Natural killer cell treated with Interleukin-12 subunit alpha and Interleukin-12 subunit beta and Interleukin-15 and Interleukin-18, amount 100 ng/mL, for 72 hours (primary cell): ENCODE measurements around the gene SPACA4. TPM values are rescaled to one million over a fixed set of nuclear protein-coding genes. Genes with fewer than 3 reads are reported as not detected.
A peak's percentile ranks its signal among the peaks of the same experiment; 100 is the strongest.

Experiments used
- ATAC-seq, 2 donors: fragments of 150-1000 bp; cut with Tn5 transposase in 1 of 2; sonication (Bioruptor Pico), chemical (Tn5 transposase) in 1 of 2; 2 replicates each; pipeline ENCODE4 v1.10.0; 2021
- DNase-seq: peaks from one replicate; pipeline ENCODE4 v3.0.0; 2022; ENCODE audit warnings: low spot score
- H3K27ac Mint-ChIP-seq, 2 donors: 1 replicate in 1 of 2; 2 replicates in 1 of 2; pipeline ENCODE4 v1.8.0; 2022; ENCODE audit warnings: mixed read lengths in 2 of 2, mild to moderate bottlenecking in 1 of 2, moderate library complexity in 1 of 2
- H3K27me3 Mint-ChIP-seq, 2 donors: 1 replicate in 1 of 2; 2 replicates in 1 of 2; pipeline ENCODE4 v1.8.0; 2022; ENCODE audit warnings: mixed read lengths in 2 of 2
- H3K36me3 Mint-ChIP-seq: one replicate; pipeline ENCODE4 v1.8.0; 2022; ENCODE audit warnings: mixed read lengths
- H3K4me1 Mint-ChIP-seq, 2 donors: 1 replicate in 1 of 2; 2 replicates in 1 of 2; pipeline ENCODE4 v1.8.0; 2022; ENCODE audit warnings: low read depth in 2 of 2, mixed read lengths in 2 of 2, mild to moderate bottlenecking in 1 of 2
- H3K4me3 Mint-ChIP-seq: one replicate; pipeline ENCODE4 v1.8.0; 2022; ENCODE audit warnings: mixed read lengths
- H3K9me3 Mint-ChIP-seq: 2 replicates; pipeline ENCODE4 v1.8.0; 2022; ENCODE audit warnings: mixed read lengths
- total RNA-seq, 2 donors: library from RNA; stranded (reverse); gene quantifications; one replicate each; pipeline ENCODE4 v1.2.3, GENCODE V29; 2022

SPACA4 gene
- total RNA-seq, 2 donors from 2014 or later = not detected

DNA sequence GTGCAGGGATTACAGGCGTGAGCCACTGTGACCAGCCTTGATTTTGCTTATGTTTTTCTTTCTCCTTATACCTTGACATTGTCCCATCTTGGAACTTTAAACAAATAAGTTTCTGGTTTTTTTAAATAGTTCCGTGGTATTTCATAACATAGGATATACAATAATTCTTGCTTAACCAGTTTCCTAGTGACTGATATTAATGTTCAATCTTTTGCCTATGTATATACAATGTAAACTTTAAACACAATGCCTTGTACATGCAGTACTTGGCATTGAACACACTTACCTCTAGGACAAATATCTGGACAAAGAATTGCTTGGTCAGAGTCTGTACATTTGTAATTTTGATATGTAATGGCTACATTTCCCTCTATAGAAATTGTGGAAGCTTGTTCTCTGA is 24.4 kb upstream of the SPACA4 start:
- ATAC-seq (no peak), DNase-seq (no peak)
- Mint-ChIP-seq H3K9me3 (no peaks in the 10 kb centered on the region), H3K36me3 (no peaks in the 10 kb centered on the region), H3K4me3 (no peak overlapping the region), H3K4me1 (peaks cover 0 to 6% of the 10 kb centered on the region in 2 donors), H3K27ac (no peak overlapping the region), H3K27me3 (peaks cover 0 to 6% of the 10 kb centered on the region in 2 donors)

DNA sequence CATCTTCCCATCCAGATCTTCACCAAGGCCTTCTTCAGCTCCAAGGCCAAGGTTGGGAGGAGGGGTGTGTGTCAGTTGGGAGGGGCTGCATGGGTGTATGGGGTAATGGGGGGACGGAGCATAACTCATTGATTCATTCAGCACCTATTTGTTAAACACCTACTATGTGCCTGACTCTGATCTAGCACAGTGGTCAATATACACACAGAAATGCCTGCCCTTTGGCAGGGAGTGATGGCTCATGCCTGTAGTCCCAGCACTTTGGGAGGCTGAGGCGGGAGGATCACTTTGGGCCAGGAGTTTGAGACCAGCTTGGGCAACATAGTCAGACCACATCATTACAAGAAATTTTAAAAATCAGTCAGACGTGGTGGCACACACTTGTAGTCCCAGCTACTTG is 19.2 kb upstream of the SPACA4 start:
- no peaks in the 10 kb centered on the region for H3K36me3 Mint-ChIP-seq
- peaks cover 9 to 15% of the 10 kb centered on the region in 2 donors for H3K4me1 Mint-ChIP-seq
- DNase-seq (no peak), ATAC-seq (no peak)
- no peak overlapping the region for H3K27ac Mint-ChIP-seq
- H3K9me3 Mint-ChIP-seq = no peaks in the 10 kb centered on the region
- no peak overlapping the region for H3K4me3 Mint-ChIP-seq
- H3K27me3 Mint-ChIP-seq = peaks cover 0 to 9% of the 10 kb centered on the region in 2 donors

DNA sequence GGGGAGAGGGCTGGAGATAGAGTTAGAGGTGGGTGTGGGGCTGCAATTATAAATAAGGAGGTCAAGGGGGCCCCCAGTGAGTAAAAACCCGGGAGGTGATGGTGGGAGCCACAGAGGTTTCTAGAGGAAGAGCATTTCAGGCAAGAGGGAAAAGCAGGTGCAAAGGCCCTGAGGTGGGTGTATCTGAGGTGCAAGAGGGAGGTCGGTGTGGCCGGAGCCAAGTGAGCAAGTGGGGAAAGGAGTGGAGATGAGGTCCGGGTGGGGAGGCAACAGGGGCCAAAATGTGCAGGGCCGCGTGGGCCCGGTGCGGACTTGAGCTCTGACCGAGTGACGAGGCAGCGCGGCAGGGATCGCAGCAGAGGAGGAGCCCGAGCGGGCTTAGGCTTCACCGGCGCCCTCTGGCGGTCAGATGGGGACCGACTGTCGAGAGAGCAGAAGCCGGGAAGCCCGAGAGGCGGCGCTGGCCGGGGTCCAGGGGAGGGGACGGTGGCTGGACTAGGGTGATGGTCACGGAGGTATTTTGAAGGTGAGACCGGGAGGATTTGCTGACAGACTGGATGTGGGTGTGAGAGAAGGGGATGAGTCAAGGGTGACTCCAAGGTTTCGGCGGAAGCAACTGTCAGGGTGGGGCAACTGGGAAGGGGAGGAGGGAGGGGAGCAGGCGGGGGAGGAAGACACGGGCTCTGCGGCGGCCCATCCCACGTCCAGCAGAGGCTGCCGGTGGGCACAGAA is 17.7 kb upstream of the SPACA4 start:
- ATAC-seq (peak; percentile 87 to 91), DNase-seq (peak; percentile 90)
- Mint-ChIP-seq H3K4me3 (peak overlapping the region; percentile 61), H3K36me3 (no peaks in the 10 kb centered on the region), H3K4me1 (peaks cover 9 to 15% of the 10 kb centered on the region in 2 donors), H3K9me3 (no peaks in the 10 kb centered on the region), H3K27me3 (peaks cover 0 to 9% of the 10 kb centered on the region in 2 donors), H3K27ac (peak overlapping the region in 1 of 2 donors; percentile 52)

DNA sequence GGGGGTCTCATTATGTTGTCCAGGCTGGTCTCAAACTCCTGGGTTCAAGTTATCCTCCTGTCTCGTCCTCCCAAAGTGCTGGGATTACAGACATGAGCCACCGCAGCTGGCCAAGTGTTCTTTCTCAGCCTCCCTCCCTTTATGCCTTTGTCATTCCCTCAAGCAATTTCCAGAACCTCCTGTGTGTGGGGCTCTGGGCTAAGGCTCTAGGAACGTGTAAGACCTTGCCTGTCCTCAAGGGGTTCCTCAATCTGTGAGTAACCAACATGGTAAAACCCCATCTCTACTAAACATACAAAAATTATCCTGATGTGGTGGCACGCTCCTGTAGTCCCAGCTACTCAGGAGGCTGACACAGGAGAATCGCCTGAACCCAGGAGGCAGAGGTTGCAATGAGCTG is 15.5 kb upstream of the SPACA4 start:
- Mint-ChIP-seq H3K36me3 (no peaks in the 10 kb centered on the region), H3K9me3 (no peaks in the 10 kb centered on the region), H3K27ac (no peak overlapping the region), H3K4me1 (peaks cover 9 to 10% of the 10 kb centered on the region in 2 donors), H3K27me3 (peaks cover 0 to 5% of the 10 kb centered on the region in 2 donors), H3K4me3 (no peak overlapping the region)
- ATAC-seq (no peak), DNase-seq (no peak)

DNA sequence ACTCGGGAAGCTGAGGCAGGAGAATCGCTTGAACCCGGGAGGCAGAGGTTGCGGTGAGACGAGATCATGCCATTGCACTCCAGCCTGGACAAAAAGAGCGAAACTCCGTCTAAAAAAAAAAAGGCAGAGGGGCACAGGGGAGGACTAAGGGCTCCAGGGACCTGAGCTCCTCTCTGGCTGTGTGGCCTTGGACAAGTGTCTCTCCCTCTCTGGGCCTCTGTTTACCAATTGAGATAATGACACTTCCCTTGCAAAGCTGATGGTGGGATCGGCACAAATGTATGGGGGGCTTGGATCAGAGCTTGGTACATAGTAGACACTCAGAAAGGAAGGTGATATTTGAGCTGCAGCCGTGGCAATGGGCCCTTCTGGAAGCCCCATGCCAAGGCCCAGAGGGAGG is 11.4 kb upstream of the SPACA4 start:
- Mint-ChIP-seq H3K4me3 (peak overlapping the region; percentile 33), H3K27me3 (peaks cover 0 to 4% of the 10 kb centered on the region in 2 donors), H3K4me1 (no peaks in the 10 kb centered on the region), H3K9me3 (no peaks in the 10 kb centered on the region), H3K27ac (no peak overlapping the region), H3K36me3 (no peaks in the 10 kb centered on the region)
- DNase-seq (no peak), ATAC-seq (no peak)

DNA sequence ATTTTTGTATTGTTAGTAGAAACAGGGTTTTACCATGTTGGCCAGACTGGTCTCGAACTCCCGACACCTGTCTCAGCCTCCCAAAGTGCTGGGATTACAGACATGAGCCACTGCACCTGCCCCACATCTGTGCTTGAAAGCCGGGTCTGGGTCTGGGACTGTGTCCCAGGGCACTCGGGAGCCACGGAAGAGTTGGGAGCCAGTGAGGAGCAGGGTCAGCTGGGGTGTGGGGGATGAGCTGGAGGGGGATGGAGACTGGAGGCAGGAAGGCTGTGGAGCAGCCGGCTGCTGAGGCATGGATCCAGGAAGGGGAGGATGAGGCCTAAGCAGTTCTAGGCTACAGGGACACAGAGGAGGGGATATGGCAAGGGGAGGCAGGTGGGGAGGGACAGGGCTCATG is 10.7 kb upstream of the SPACA4 start:
- no peaks in the 10 kb centered on the region for H3K9me3 Mint-ChIP-seq
- DNase-seq (no peak), ATAC-seq (no peak)
- H3K27me3 Mint-ChIP-seq = peaks cover 0 to 4% of the 10 kb centered on the region in 2 donors
- H3K4me1 Mint-ChIP-seq = no peaks in the 10 kb centered on the region
- no peaks in the 10 kb centered on the region for H3K36me3 Mint-ChIP-seq
- H3K4me3 Mint-ChIP-seq = no peak overlapping the region
- no peak overlapping the region for H3K27ac Mint-ChIP-seq

DNA sequence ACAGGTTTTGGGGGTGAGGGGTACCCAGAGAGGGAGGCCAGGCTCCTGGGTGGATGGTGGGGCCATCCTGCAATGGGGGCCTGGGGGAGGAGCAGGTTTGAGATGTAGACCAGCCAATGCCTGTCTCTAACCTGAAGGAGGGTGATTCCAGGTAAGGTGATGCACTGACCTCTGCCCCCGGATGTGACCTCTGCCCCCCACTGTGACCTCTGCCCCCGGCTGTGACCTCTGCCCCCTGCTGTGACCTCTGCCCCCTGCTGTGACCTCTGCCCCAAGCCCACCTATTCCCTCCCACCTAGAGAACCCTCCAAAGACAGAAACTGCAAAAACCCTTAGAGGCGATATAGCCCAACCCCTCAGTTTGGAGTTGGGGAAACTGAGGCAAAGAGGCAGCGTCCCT is 10.3 kb upstream of the SPACA4 start:
- Mint-ChIP-seq H3K4me1 (no peaks in the 10 kb centered on the region), H3K9me3 (no peaks in the 10 kb centered on the region), H3K27me3 (peaks cover 0 to 4% of the 10 kb centered on the region in 2 donors), H3K27ac (no peak overlapping the region), H3K36me3 (no peaks in the 10 kb centered on the region), H3K4me3 (no peak overlapping the region)
- DNase-seq (no peak), ATAC-seq (no peak)

DNA sequence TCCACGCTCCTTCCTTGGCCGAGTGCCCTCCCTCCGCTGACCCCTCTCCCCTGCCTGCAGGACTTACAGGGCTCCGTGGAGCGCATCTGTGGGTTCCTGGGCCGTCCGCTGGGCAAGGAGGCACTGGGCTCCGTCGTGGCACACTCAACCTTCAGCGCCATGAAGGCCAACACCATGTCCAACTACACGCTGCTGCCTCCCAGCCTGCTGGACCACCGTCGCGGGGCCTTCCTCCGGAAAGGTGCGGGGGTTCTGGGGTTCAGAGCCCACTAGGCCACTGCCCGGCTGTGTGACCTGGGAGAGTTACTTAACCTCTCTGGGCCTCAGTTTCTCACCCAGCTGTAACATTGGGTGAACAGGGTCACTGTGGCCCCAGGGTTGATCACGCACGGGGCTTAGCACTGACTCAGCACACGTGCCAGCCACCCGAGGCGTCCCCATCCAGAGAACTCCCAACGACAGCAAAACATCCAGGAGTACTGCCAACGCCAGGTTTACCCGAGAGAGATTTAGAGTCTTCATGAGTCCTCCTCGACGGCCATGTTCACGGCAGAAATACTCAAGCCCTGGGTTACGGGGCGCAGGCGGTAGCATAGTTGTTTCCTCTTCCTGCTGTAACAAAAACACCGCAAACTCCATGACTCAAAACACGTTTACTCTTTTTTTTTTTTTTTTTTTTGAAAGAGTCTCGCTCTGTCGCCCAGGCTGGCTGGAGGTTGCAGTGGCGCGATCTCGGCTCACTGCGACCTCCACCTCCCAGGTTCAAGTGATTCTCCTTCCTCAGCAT is 9.7 kb upstream of the SPACA4 start:
- H3K4me3 Mint-ChIP-seq = peak overlapping the region; percentile 36
- no peaks in the 10 kb centered on the region for H3K4me1 Mint-ChIP-seq
- H3K27me3 Mint-ChIP-seq = peaks cover 0 to 4% of the 10 kb centered on the region in 2 donors
- no peaks in the 10 kb centered on the region for H3K36me3 Mint-ChIP-seq
- no peak for DNase-seq
- peak overlapping the region in 1 of 2 donors; percentile 53 for H3K27ac Mint-ChIP-seq
- peak; percentile 56 to 76 for ATAC-seq
- H3K9me3 Mint-ChIP-seq = no peaks in the 10 kb centered on the region

DNA sequence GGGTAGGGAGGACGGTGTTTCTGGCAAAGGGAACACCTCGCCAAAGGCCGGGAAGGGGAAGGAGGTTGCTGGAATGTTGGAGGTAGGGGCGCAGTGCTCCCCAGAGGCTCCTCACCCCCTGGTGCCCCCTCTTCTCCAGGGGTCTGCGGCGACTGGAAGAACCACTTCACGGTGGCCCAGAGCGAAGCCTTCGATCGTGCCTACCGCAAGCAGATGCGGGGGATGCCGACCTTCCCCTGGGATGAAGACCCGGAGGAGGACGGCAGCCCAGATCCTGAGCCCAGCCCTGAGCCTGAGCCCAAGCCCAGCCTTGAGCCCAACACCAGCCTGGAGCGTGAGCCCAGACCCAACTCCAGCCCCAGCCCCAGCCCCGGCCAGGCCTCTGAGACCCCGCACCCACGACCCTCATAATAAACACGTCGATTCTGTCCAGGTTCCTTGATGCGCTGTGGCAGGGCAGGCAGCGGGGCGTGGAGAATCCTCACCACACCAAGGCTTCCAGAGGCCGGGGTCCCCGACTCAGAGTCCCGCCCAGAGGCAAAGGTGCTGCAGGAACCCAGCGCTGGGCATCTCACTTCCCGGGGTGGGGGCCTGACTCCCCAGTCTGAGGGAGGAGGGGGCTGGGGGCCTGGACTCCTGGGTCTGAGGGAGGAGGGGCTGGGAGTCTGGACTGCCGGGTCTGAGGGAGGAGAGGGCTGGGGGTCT is 7.4 kb upstream of the SPACA4 start:
- H3K9me3 Mint-ChIP-seq = no peaks in the 10 kb centered on the region
- H3K36me3 Mint-ChIP-seq = no peaks in the 10 kb centered on the region
- ATAC-seq = no peak
- H3K4me3 Mint-ChIP-seq = no peak overlapping the region
- peaks cover 0 to 4% of the 10 kb centered on the region in 2 donors for H3K27me3 Mint-ChIP-seq
- no peak for DNase-seq
- H3K27ac Mint-ChIP-seq = no peak overlapping the region
- no peaks in the 10 kb centered on the region for H3K4me1 Mint-ChIP-seq

DNA sequence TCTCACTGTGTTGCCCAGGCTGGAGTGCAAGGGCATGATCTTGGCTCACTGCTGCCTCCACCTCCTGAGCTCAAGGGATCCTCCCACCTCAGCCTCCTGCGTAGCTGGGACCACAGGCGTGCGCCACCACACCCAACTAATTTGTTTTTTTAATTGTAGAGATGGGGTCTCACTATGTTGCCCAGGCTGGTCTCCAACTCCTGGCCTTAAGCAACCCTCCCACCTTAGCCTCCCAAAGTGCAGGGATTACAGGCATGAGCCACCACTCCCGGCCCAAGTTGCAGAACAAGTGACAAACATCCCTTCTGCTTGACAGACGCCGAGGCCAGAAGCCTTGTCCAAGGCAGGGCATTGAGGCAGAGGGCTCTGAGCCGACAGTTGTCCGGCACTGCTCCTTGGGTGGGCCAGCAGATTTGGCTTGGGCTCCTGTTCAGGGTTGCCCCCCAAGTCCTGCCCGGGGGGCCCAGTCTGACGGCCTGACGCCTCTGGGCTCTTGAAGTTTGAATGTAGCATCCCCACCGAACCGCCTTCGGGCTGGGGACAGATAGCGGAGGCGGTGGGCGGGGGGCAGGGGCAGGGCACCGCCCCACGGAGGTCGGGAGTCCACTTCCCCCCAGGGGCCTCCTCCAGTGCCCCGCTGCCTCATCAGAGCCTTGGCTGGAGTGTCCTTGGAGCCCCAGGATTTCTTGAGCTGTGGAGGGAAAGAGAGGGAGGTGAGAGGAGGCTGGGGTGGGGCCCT is 5.7 kb upstream of the SPACA4 start:
- H3K27me3 Mint-ChIP-seq = peaks cover 0 to 4% of the 10 kb centered on the region in 2 donors
- ATAC-seq (no peak), DNase-seq (no peak)
- H3K4me3 Mint-ChIP-seq = no peak overlapping the region
- H3K4me1 Mint-ChIP-seq = no peaks in the 10 kb centered on the region
- no peak overlapping the region for H3K27ac Mint-ChIP-seq
- no peaks in the 10 kb centered on the region for H3K36me3 Mint-ChIP-seq
- H3K9me3 Mint-ChIP-seq = no peaks in the 10 kb centered on the region

DNA sequence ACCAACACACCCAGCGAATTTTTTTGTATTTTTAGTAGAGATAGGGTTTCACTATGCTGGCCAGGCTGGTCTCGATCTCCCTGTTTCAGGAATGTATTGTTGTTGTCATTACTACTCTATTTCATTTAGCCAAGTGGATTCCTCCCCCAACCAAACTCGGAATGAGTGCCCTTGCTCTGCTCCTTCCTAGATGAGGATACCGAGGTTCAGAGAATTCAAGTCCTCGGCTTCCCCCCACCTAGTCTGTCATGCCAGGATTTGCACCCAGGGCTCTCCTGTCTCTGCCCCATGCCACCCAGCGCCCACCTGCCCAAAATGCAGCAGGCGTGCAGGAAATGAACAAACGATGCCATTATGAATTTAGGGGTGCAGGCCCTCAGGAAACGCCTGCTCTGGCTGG is 3.5 kb upstream of the SPACA4 start:
- Mint-ChIP-seq H3K4me1 (no peaks in the 10 kb centered on the region), H3K4me3 (no peak overlapping the region), H3K27ac (no peak overlapping the region), H3K36me3 (no peaks in the 10 kb centered on the region), H3K9me3 (no peaks in the 10 kb centered on the region), H3K27me3 (peaks cover 0 to 4% of the 10 kb centered on the region in 2 donors)
- DNase-seq (no peak), ATAC-seq (no peak)

DNA sequence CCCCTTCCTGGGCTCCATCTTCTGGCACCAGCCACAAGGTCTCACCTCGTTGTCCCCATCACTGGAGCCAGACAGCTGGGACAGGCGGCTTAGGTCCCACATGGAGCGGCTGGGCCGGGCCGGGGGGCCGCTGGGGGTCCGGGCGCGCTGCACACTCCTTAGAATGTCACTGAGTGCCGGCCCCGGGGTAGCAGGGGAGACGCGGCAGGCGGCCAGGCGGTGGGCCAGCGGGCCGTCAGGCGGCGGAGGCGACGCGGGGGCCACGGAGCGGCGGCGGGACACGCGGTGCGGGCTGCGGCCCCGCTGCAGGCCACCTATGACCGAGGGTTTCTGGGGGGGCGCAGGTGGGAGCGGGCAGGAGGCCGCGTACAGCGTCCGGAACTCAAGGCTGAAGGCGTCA is 3.1 kb upstream of the SPACA4 start:
- Mint-ChIP-seq H3K4me3 (no peak overlapping the region), H3K4me1 (no peaks in the 10 kb centered on the region), H3K27me3 (peaks cover 0 to 4% of the 10 kb centered on the region in 2 donors), H3K9me3 (no peaks in the 10 kb centered on the region), H3K36me3 (no peaks in the 10 kb centered on the region), H3K27ac (no peak overlapping the region)
- ATAC-seq (no peak), DNase-seq (no peak)

DNA sequence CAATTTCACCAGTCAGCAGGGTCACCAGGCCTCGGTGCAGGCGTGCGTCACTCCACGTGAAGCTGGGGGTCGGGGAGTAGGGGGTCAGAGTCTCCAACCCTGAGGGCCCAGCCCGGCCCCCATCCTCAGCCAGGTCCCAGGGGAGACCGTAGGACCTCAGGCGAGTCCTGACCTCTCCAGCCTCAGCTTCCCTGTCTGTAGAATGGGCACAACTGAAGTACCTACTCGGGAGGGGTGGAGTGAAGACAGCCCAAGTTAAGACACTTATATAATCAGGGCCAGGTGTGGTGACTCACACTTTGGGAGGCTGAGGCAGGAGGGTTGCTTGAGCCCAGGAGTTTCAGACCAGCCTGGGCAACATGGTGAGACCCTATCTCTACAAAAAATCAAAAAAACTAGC is 2.7 kb upstream of the SPACA4 start:
- no peaks in the 10 kb centered on the region for H3K27me3 Mint-ChIP-seq
- H3K4me3 Mint-ChIP-seq = no peak overlapping the region
- DNase-seq (no peak), ATAC-seq (no peak)
- H3K9me3 Mint-ChIP-seq = no peaks in the 10 kb centered on the region
- H3K27ac Mint-ChIP-seq = no peak overlapping the region
- no peaks in the 10 kb centered on the region for H3K4me1 Mint-ChIP-seq
- no peaks in the 10 kb centered on the region for H3K36me3 Mint-ChIP-seq
